ENCODE results near the gene CORIN. TPM values are rescaled to one million over a fixed set of nuclear protein-coding genes. Genes with fewer than 3 reads are reported as not detected.

CORIN gene
- total RNA-seq, 1 experiment from 2014 or later: 3.5 TPM

- Histone ChIP-seq H4K20me1 (ENCODE audit: insufficient read depth) (no peaks in the 10 kb centered on the region), H3K9ac (ENCODE audit: low read length) (no peak overlapping the region), H3K79me2 (ENCODE audit: insufficient read depth, low read length) (no peaks in the 10 kb centered on the region), H3K9me3 (ENCODE audit: control insufficient read depth in 1 of 2, insufficient read depth in 1 of 2, low read depth in 1 of 2, low read length in 2 of 2) (no peaks in the 10 kb centered on the region), H3K4me3 (replicated peaks in 1 of 2; ENCODE audit: low read depth in 1 of 2, low read length in 2 of 2) (no peak overlapping the region), H3K36me3 (ENCODE audit: control insufficient read depth in 1 of 2, insufficient read depth in 2 of 2, low read length in 2 of 2) (no peaks in the 10 kb centered on the region), H3K27ac (ENCODE audit: low read depth, low read length) (no peak overlapping the region), H2AFZ (ENCODE audit: low read depth, low read length, poor library complexity, severe bottlenecking) (no peak overlapping the region), H3K4me1 (ENCODE audit: control insufficient read depth in 1 of 2, insufficient read depth in 2 of 2, low read length in 2 of 2) (no peaks in the 10 kb centered on the region), H3K27me3 (ENCODE audit: insufficient read depth, low read length) (no peaks in the 10 kb centered on the region), H3K9me2 (ENCODE audit: insufficient read depth) (no peaks in the 10 kb centered on the region), H3K4me2 (ENCODE audit: low read length) (no peak overlapping the region)
- POLR2A ChIA-PET: no interaction called here
- BruUV-seq (replicated peaks): no TSS peak
- RAD21 ChIA-PET (ENCODE audit: low non-redundant PET in 1 of 2, low total read pairs in 2 of 2, uncharacterized antibody in 2 of 2, unreplicated experiment in 2 of 2): no interaction called here
- intact Hi-C loops (cut with micrococcal nuclease): no loop called here
- CTCF ChIA-PET: no interaction called here
- TF ChIP-seq EGR1 (IDR thresholded peaks at IDR 0.05; ENCODE audit: low read depth) (no peak), ZNF274 (IDR thresholded peaks at IDR 0.05; ENCODE audit: low read depth, low read length) (no peak), REST (IDR thresholded peaks at IDR 0.05; ENCODE audit: low read depth) (no peak), ATF3 (IDR thresholded peaks at IDR 0.05) (no peak), CBX3 (IDR thresholded peaks at IDR 0.05; ENCODE audit: low read depth) (no peak), EZH2 (IDR thresholded peaks at IDR 0.05) (no peak), RAD21 (IDR thresholded peaks at IDR 0.05; ENCODE audit: low read depth) (no peak), CEBPB (IDR thresholded peaks at IDR 0.05; ENCODE audit: low read depth) (no peak), SRF (IDR thresholded peaks at IDR 0.05; ENCODE audit: low read depth) (no peak), ZBTB33 (IDR thresholded peaks at IDR 0.05; ENCODE audit: extremely low read depth, insufficient replicate concordance, low read length) (no peak), YY1 (IDR thresholded peaks at IDR 0.05; ENCODE audit: extremely low read depth, insufficient replicate concordance, low read depth, low read length) (no peak), SP1 (IDR thresholded peaks at IDR 0.05; ENCODE audit: low read depth) (no peak), SIN3A (IDR thresholded peaks at IDR 0.05; ENCODE audit: low read depth) (no peak), POLR2A (IDR thresholded peaks at IDR 0.05; ENCODE audit: borderline replicate concordance, extremely low read depth, insufficient read depth, insufficient read length) (no peak), MAX (IDR thresholded peaks at IDR 0.05) (no peak)
- ATAC-seq: no peak
- no peak for DNase-seq (ENCODE audit: low read depth, low spot score)
Observed at GRCh38 chr4:47729131-47729680, 108.7 kb downstream of the CORIN start.

Measured in HCT116 (cell line).